A204.1 (cell line): Measurements from ENCODE around the gene FGF12.

Experiments
- FAIRE-seq: peaks from 2 replicates; lab custom pipeline; 2012; peaks lifted over from hg19 to GRCh38; lab: Jason Lieb, UNC

FGF12 gene

GRCh38 chr3:192258721-192259120 is 468.6 kb downstream of the FGF12 start:
- no peak for FAIRE-seq

GRCh38 chr3:192255839-192256238 is 471.5 kb downstream of the FGF12 start:
- no peak for FAIRE-seq

DNA sequence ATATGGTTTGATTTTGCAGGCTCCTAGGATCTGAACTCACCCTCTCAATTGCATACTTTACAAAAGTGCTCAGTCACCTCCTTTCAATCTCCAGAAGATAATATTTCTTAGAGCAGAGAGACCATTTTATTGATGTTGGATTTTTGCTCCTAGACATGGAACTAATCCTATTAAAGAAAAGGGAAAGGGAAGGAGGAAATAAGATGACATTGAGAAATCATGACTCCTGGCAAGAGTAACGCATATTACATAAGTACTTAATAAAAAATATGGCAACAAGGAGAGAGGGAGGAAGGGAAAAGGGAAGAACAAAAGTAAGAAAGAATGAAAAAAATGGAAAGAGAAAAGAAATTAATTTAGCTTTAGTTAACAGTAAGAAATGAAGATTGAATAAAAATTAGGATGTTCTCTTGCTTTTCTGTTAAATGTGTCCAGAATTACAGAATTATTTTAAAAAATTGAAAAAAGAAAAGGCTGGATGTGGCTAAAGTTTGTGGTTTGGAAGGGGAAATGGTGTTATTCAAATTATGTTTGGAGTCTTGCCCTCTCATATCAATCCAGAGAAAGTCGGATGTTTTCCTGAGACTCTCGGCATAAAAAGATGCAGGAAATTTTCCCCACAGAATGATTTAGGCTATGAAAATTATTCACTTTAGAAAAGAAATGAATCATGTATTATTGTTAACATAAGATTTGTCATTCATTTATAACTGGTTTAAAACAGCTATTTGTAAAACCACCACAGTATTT is 474.0 kb downstream of the FGF12 start:
- FAIRE-seq = no peak

- FAIRE-seq = no peak
Measured at GRCh38 chr3:192249516-192249915, 477.8 kb downstream of the FGF12 start.

- no peak for FAIRE-seq
Measured at GRCh38 chr3:192246847-192247559, 480.3 kb downstream of the FGF12 start.

DNA sequence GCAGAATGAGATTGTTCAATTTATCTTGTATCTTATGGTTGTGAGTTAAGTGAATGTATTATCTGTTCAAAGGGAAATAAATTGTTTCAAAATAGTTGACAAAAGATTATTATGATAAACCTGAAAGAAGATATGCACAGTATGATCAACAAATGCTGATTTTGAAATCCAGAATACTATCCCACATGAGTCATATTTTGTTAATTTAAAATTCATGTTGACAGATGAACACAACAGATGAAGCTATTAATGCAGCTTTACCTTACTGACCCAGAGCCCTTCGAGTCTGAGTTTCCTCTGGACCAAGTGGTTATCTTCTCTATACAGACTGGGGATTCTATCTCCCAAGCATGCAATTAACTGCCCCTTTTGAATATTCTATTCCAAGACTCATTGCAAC is 482.8 kb downstream of the FGF12 start:
- FAIRE-seq = no peak

DNA sequence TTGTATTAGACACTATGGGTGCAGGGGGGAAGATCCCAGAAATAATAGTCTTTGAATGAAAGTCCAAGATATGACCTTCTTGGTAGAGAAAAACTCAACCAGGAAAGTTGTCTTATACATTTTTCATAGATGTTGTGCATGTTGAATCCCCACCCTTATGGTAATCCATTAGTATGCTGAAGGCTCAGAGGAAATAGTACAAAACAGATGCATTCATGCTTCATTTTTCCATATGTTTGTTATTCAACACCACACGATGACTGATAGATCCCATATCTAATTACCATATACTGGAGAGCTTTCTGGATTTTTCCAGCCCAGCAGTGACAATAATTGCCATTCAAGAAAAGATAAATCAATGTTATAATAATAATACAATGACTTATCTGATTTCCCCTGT is 487.4 kb downstream of the FGF12 start:
- FAIRE-seq = no peak

- FAIRE-seq = no peak
Measured at GRCh38 chr3:192237992-192238608, 489.2 kb downstream of the FGF12 start.

GRCh38 chr3:192229866-192230265 is 497.5 kb downstream of the FGF12 start:
- no peak for FAIRE-seq

DNA sequence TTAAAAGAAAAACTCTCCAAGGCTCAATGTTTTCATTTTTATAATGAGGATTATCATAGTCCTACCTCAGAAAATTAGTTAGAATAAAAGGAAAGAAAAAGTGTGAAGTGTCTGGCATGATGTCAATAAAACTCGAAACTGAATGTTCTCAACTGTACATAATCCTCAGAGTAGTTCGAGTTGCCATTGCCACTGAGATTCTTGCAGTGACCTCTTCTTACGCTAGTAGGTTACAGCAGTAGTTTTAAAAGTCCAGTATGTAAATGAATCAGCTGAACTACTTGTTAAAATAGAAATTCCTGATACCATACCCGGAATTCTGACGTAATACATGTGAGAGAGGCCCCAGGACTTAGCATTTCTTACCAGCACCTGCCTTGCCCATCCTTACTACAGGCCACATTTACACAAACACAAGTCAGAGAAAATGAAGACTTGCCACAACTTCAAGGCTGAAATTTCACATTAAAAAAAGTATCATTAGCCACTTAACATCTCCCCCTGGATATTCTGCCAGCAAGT is 502.6 kb downstream of the FGF12 start:
- FAIRE-seq = no peak

DNA sequence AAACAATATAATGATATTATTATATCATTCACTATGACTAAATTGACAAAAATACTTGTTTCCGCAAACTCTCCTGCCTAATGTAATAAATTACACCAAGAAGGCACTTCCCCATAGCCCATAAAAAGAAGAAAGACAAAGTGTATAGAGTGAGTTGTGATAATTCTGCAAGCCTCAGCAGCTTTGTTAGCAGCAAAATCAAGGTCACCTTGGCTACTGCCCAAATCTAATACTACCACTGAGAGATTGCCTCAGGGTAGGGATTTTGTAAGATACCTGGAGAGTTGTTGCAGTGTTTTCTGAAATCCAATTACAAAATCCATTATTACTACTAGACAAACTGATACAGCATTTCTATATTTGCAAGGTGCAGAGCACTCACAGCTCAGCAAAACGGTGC is 503.5 kb downstream of the FGF12 start:
- no peak for FAIRE-seq

- FAIRE-seq = no peak
Measured at GRCh38 chr3:192220915-192221314, 506.4 kb downstream of the FGF12 start.

GRCh38 chr3:192219926-192220325 is 507.4 kb downstream of the FGF12 start:
- FAIRE-seq = no peak

GRCh38 chr3:192216067-192216466 is 511.3 kb downstream of the FGF12 start:
- FAIRE-seq = no peak

GRCh38 chr3:192212979-192213378 is 514.4 kb downstream of the FGF12 start:
- FAIRE-seq = no peak

DNA sequence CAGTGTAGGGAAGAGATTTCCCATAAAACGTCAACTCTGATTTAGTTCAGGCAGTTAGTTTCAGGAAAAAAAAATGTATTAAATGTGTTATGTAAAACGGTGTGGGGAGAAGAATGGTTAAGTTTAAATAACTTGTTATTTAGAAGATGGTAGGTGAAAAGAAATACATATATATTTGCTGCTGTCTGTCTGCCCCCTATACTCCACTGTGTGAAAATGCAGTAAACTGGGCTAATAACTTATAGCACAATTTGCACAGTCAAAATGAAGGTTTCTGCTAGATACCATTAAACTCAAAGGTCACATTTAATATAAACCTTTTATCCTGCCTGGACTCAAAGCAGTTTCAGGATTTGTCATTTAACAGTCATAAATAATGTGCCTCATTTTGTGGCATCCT is 515.0 kb downstream of the FGF12 start:
- no peak for FAIRE-seq

- no peak for FAIRE-seq
Measured at GRCh38 chr3:192207651-192208050, 519.7 kb downstream of the FGF12 start.

DNA sequence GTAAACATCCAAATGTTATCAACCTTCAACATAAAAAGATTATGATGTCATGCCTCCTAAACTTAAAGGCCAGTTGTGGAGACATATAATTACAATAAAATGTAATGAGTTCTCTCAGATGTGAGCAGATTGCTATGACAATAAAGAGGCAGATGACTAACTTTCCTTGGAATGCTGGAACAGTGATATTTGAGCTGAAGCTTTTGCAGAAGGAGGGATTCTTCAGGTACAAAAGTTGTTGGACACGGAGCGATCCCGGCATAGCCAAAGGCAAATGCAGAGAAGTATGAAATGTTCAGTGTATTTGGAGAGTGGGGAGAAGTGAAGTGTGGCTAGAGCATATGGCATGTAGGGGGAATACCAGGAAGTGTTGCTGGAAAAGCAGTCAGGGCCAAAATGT is 520.1 kb downstream of the FGF12 start:
- no peak for FAIRE-seq

DNA sequence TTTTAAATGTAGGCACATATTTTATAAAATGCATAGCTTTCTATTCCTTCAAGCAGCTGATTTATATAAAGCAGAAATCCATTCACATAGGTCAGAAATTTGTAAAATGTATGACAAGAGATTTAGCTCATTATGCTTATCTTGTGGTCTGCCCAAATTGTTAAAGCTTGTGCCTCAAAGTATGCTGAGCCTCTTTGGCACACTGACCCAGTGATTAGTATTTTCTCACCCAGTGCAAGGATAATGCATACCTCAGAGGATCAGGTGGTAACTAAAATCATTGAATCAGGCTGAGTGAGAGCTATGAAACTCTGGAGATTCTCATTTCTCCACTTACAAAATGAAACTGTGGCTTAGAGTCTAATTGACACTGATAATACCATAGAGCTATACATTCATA is 533.3 kb downstream of the FGF12 start:
- FAIRE-seq = no peak

DNA sequence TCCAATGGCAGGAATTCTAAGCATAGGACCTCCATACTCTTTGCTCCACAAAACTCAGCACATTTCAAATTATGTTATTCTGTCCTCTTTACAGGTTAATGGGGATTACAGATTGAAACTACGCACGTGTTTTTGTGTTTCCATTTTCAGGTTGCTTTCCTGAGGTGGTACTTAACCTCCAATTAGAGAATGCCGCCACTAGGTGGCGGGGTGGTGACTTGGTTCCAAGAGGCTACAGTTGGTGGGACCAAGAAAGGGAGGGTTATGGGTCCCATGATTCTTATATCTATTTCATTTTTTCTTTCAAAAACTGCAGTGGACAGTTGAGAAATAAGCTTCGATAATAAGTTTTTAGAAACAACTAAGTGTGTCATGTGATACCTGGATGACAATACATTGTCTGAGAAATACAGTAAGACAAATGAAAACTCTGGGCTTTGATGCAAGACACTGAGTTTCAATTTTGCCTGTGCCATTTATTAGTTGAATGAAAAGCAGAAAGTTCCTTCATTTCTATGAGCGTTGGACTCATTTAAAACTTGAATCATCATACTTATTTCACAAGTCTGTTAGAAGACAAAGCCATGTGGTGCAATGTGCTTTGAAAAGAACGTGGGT is 539.0 kb downstream of the FGF12 start:
- FAIRE-seq = no peak

- no peak for FAIRE-seq
Measured at GRCh38 chr3:192187485-192188051, 539.8 kb downstream of the FGF12 start.

GRCh38 chr3:192186498-192186897 is 540.8 kb downstream of the FGF12 start:
- FAIRE-seq = no peak

- no peak for FAIRE-seq
Measured at GRCh38 chr3:192186045-192186444, 541.3 kb downstream of the FGF12 start.
